ENCODE data around the gene PIP4K2A.

PIP4K2A gene

DNA sequence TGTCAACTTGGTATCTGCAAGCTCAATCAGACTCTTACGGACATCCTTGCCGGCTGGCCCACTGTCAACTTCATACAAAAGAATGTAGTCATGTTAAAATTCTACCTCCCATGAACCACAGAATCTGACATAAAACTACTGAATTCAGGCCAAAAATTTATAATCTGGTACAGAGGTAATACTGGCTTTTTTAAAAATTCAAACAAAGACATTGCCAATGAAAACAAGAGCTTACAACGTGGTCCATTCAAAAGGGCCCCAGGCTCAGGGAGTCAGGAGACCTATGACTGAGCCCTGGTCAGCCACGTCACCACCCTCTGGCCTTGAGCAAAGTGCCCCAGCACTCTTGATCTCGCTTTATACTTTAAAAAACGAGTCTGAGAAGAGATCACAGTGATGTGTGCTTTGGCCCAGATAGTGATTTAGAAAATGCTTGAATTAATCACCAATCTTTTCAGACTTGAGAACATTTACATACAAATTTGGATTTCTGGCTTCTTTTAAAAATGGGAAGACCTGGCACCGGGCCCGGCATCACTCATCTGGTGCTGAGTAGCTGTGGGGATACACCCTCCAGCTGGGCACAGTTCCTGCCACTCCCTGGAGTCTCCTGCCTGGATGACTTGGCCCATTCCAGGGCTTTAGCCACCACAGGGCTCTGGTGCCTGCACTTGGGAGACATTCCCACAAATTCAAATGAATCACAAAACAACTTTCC is 94.1 kb downstream of the PIP4K2A start:
- DNase-seq (ENCODE audit: low spot score), result no peak

DNA sequence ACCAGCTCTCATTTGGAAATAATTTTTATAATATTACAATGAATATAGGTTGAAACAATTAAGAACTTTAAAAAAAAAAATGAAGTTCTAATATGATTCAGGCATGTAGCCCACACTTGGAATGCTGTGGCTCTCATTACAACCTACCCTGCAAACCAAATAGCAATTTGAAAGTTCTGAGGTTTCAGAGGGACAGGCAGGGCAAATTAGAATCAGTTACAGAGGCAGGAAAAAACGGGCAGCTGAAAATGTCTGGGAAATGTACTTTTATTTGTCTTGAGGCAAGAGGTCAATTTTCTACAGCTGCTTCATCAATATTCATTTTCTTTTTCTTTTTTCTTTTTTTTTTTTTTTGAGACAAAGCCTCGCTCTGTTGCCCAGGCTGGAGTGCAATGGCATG is 95.3 kb downstream of the PIP4K2A start:
- DNase-seq (ENCODE audit: low spot score), result no peak

DNA sequence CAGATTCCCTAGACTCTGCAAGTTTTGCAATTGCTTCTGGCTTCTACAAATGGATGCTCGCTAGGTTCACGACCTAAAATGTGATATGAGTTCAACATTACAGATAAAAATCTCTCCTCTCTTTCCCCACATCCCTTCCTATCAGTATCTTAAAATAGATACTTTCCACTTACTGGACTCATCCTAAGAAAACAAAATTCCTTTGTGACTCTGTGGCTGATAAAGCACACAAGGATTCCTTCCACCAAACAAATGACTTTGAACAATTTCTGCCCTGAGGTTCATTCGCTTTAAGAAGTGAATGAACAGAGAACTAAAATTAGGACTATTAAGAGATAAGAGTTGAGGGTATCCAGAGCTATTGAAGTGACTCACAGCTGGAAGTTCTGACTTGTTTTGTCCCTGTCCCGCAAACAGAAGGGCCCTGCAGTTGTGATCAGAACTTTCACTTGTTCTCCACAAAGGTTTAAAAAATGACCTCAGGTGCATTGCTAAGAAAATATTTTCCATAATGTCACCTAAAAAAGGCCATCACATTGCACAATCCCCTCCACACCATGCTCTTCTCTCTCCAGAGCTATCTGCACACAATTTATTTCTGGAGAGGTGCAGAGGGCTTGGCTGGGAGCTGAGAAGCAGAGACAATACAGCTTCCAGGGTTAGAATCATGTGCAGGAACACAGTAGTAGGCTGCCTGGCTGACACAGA is 96.1 kb downstream of the PIP4K2A start:
- DNase-seq (ENCODE audit: low spot score), result no peak

DNA sequence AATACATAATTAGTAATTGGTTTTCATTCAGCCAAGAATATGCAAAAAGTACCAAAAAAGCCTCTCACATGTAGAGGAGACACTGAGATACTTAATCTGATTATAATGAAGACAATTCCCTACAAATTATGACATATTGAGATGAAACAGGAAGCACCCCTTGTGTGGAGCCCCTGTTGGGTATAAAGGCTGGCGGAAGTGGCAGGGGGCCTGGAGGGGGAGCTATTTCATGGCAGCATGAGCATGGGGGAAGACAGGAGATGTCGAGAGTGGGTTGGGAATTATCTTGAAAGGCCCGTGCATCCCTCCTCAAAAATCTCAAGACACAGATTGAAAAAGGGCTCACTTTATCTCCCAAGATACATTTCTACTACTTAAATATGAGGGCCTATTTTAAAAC is 96.9 kb downstream of the PIP4K2A start:
- DNase-seq (ENCODE audit: low spot score), result no peak

DNA sequence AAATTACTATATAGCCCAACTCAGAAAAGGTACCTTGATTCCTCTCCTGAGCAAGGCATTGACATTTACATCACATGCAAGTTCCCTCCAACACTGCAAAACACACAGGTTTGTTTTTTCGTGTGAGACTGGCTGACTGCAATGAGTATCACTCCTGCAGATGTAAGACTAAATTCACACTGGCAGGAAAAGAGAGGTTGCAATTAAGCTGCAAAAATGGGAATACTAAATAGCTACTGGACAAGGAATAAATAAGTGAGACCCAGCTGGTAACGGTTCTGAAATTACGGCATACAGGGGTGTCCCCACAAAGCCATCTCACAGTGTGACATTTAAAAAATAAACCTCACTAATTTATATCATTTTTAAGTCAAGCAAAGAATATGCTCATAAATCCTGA is 97.3 kb downstream of the PIP4K2A start:
- no peak for DNase-seq (ENCODE audit: low spot score)

DNA sequence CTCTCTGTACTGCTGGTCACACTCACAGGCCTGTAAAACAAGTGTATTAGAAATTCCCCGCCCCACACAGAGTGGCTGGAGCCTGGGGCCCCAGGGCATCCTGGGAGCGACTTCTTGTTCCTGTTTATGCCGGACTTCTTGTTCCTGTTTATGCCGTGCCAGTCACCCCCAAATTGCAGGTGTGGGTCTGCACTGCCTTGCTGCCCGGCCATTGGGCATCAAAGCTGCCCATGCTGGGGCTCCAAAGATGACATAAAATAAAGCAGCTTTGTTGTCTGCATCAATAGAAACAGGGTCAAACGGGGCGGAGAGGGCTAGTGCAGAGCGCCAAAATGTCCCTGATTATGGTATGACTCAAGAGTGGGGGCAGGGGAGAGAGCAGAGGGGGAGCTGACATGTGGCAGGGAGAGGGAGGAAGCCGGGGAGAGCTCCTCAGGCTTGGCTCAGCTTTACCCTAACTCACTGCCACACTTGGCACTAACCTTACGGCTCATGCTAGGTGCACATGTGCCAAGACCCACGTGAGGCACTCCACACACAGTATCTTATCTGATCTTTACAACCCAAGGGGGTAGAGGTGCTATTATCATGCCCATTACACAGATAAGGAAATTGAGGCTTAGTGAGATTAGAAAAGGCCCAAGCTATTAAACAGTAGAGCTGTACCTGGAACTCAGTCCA is 98.4 kb downstream of the PIP4K2A start:
- DNase-seq (ENCODE audit: low spot score), result peak; percentile 69

DNA sequence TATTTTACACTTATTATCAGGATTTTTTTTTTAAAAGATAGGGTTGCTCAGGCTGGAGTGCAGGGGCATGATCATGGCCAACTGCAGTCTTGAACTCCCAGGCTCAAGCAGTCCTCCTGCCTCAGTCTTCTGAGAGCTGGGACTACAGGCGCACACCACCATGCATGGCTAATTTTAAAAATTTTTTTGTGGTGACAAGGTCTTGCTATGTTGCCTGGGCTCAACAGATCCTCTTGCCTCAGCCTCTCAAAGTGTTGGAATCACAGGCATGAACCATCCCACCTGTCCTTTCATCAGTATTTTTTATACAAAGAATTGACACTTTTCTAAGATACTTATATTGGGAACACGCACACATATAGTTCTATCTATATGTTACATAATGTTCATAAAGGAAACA is 99.3 kb downstream of the PIP4K2A start:
- DNase-seq (ENCODE audit: low spot score), result no peak

DNA sequence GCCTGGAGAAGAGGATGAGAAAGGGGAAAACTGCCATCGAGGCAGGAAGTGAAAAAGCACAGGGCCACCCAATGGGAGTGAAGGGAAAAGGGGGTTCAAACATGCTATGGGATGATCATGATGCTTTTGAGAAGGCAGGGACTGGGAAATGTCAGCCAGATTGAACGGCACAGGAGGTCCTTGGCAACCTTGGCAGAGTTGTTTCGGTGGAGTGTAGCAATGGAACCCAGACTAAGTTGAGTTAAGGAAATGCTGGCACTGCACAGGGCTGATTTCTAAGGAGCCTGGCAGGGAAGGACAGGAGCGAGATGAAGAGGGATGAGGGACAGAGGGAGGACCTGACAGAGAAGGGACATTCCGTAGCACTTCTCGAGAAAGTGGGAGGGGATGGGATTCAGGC is 101.4 kb downstream of the PIP4K2A start:
- no peak for DNase-seq (ENCODE audit: low spot score)

DNA sequence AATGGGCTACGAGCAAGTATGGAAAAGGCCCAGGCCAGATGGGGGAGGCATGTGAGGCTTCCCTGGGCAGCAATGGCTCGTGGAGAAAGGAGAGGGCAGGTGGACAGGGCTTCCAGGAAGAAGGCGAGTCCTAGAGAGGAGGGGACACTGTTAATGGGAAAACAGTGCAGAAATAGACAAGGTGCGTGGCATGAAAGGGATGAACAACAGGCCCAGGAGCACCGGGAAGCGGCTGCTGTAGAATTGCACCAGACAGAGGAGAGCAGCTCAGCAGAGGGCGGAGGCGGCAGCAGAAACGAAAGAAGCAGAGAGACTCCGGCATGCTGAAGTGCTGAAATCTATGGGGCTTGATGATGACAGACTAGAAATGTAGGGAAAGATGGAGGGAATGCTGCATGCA is 102.1 kb downstream of the PIP4K2A start:
- no peak for DNase-seq (ENCODE audit: low spot score)

DNA sequence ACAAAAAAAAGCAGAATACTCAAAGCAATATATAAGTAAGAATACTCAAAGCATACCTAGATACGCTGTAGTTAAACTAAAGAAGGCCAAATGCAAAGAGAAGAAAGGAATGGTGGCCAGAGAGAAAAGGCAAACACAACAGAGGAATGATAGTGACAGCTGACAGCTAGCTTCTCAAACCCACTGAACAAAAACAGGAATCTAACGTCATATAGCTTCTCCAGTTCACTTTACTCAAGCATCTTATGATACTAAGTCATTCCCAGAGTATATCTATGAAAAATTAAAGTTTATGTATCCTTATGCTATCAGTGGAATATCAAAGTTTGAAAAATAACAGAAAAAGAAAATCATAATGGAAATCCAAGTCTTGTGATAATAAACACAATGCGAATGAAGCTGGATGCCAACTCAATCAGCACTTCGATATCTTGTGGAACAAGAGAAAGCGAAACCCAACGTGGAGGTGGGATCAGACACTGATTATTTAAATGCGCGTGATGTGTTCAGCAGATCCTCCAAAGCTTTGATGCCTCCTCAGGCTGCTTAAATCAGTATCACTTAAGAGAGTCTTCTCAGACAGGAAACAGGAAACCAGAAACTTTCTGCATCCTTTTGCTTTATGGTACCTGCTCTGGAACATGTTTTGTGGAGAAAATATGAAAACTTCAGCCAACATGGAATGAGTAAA is 102.8 kb downstream of the PIP4K2A start:
- DNase-seq (ENCODE audit: low spot score), result peak; percentile 45

DNA sequence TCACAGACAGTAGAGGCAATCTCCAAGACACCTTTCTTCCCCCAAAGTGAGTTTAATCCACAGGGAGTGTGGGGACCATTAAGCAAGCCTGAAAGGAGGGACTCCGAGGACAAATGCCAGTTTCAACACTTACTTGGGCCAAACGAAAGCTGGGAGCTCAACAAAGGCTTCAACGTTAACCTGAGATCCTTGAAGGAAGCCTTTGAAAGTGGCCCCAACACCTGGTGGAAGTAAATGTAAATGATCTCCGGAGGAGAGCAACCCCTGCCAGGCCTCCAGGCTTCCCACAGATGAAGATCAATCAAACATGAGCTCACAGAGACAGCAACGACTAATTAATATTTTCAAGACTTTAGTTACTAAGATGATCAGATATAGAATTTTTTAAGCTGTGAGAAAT is 103.8 kb downstream of the PIP4K2A start:
- DNase-seq (ENCODE audit: low spot score), result no peak

DNA sequence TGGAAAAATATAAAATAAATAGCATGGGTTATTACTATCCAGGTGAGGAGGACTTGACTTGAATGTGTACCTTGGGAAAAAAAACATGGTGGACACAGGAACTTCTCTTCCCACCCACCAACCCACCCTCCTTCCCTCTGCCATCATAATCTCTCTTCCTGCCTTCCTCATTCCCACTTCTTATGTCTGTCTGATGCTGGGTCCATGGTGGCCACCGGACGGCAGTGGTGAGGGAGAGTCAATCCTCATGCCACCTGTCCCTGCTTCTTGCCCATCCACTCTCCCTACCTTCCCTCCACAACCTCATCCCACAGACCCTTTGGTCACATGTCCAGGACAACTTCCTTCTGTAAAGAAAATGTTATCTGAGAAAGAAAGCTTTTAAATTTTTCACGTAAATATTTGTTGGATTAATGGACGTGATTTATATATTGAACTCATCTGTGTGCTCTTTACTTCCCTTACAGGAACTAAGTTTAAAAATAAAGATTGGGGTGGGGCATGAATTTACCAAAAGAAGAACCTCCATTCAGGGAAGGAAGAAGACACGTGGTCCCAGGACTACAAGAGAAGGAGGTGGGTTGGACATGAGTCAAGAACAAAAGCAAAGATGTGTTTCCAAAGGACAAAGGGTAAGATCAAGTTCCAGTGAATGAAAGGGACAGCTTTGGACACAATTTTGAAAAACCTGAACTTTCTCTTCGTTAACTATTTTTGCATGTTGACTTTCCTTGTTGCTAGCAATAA is 104.5 kb downstream of the PIP4K2A start:
- DNase-seq (ENCODE audit: low spot score), result no peak

DNA sequence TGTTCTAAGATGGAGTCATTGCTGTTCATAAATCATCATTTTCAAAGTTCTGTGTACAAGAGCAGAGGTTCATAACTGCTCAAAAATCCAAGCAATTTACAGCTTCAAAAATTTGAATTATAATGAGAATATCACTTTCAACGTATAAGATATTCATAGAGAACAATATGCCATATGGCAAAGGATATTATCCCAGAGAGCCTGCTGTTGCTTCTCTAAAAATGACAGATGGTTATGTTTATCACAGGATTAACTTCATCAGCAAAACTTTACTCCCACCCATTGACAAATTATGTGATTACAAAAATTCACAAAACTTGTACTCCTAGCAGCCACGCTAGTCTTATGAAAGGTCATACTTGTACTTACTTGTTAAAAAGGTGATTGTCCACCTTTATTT is 105.1 kb downstream of the PIP4K2A start:
- DNase-seq (ENCODE audit: low spot score), result no peak

DNA sequence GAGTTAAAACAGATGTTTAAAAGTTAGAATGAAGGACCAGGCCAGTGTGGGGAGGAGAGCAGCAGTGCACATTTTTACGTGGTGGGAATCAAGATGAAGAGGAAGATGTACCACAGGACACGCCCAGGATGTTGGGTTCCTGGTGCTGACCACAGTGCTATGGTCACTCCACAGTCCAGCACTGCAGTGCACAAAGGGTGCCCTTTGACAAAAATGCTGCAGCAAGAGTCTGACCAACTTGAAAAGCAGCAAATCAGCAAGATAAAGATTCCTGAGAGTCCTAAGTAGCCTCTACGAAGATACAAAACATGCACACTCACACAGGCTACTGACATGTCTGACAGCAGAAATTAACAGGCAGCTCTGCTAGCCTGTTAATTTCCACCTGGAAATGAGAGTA is 107.1 kb downstream of the PIP4K2A start:
- DNase-seq (ENCODE audit: low spot score), result no peak

DNA sequence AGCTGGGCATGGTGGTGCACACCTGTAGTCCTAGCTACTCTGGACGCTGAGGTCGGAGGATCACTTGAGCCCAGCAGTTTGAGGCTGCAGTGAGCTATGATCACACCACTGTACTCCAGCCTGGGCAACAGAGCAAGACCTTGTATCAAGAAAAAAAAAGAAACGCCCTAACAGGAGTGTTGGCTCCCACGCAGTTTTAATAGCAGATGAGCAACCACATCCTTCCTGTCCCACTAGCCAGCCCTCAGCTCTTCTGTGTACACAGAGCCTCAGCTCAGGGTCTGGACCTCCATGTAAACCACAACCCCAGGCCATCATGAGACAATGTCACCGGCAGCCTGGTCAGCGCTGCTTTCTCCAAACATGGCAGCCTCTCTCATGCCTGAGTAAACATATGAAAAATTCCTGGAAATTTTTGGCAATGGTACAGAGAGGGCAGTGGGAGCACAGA is 108.2 kb downstream of the PIP4K2A start:
- DNase-seq (ENCODE audit: low spot score), result peak; percentile 58

DNA sequence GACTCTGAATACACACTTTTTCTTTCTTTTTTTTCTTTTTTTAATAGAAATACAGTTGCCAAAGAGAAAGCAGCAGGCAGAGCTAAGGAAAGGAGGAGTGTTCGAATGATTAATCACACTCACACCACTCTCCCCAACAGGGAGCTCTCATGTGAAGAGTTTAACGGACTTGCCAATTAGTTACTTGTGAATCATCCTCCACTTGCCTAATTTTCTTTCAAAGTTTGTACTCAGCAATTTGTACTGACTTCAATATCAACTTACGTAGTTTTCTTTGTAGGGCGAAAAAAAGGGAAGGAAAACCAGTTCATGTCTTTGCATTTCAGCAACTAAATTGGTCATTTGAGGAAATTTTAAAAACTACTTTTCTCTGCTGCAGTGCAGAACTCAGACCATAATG is 109.2 kb downstream of the PIP4K2A start:
- peak; percentile 13 for DNase-seq (ENCODE audit: low spot score)

DNA sequence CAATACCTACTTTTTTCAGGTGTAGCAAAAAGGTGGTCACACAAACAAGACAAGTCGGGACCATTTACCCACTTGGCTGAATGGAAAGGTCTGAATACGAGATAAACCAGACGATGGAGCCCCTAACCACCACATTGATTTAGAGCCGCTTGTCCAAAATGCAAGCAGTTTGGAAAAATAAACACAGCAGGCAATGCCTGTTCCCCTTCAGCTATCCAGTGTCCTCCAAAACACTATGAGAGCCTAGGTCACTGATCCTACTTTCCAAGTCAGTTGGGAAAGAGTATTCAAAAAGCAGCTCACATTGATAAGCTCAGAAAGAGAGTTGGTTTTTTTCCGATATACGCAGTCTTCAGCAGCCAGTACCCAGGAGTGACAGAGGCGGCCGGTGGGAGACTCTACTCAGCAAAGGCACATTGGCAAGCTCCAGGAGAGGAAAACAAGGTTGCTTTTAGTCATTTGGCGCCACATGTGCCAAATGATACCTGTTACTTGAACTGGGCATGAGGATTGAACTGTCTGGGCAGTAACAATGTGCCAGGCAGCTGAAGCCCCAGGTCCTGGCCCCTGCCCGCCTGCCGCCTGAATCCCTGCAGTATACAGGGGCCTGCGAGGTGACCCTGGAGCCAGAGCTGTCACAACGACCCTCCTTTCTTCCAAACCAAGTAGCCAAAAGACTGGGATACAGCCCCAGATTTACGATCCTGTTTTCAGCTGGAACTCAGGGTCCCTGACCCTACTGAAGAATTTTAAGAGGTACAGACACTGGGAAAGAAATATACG is 109.8 kb downstream of the PIP4K2A start:
- no peak for DNase-seq (ENCODE audit: low spot score)

DNA sequence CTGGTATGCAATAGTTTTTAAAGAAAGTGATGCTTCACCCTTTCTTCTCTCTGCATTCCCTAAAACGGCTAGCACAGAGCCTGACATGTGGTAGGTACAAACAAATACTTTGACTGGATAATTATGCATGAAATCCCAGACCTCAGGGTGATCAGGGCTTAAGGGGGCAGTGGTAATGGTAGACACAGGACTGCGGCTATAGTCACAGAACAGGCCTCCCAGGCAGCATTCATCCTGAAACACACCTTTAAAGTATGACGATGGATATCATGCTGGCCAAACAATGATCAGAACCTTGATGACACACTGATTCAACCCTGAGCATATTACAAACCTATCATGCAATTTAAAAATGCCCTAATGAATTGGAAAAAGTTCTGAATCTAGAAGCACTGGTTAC is 110.8 kb downstream of the PIP4K2A start:
- no peak for DNase-seq (ENCODE audit: low spot score)

DNA sequence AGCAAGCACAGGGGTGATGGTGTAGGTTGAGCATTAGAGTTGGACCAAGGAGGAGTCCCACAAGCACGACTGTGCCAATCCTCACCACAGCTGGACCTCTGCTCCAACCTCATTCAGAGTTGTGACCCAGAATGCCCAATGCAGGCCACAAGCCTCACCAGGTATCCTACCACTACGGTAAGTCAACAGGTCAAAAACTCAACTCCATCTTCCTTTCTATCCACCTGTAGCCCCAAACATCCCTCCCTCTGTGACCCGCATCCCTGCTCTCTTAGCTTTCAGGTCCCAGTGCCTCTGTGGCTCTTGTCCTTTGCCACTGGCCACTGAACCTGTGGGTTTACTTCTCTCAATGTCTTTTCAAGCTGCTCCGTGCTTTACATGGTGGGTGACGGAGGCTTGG is 112.8 kb downstream of the PIP4K2A start:
- no peak for DNase-seq (ENCODE audit: low spot score)

DNA sequence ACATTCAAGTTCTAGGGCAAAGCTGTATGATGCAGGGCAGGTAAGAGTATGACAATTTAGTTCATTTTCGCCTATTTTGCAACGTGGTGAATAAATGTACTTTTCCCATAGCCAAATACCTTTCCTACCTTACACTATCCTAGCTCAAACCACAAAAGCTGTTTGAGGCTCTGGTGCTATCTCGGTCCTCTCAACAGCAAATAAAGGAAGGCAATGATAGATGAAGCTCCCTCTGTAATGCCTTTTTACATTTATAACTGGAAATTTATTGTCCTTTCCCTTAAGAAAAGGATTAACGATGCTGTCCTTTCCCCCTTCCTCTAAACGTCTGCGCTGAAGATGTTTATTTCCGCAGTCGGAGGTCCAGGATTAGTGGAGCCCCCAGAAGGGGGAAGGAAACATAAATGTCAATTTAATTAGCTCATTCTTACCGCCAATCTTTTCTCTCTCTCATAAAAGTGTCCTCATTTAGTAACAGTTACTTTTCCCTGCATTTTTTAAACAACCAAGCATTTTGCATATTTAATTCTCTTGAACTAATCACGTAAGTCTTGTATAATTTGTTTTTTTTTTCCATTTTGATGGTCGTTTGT is 114.6 kb downstream of the PIP4K2A start:
- DNase-seq (ENCODE audit: low spot score), result no peak
